Suprapubic skin (tissue), 4 donors: ENCODE results near the gene MTERF4. TPM values are rescaled to one million over a fixed set of nuclear protein-coding genes. Genes with fewer than 3 reads are reported as not detected.

Source experiments
- DNase-seq, 2 donors: peaks; one replicate each; pipeline ENCODE4 v3.0.0-alpha.2; 2019; ENCODE audit warnings: low spot score in 2 of 2
- H3K27ac ChIP-seq: fragments of 200-600 bp; sonication (generic); one replicate; pipeline ENCODE4 v1.5.1; 2019
- H3K27me3 ChIP-seq: fragments of 200-600 bp; sonication (generic); one replicate; pipeline ENCODE4 v1.5.1; 2019
- H3K36me3 ChIP-seq: fragments of 200-600 bp; sonication (generic); one replicate; pipeline ENCODE4 v1.5.1; 2019
- H3K4me1 ChIP-seq: fragments of 200-600 bp; sonication (generic); one replicate; pipeline ENCODE4 v1.5.1; 2019
- H3K4me3 ChIP-seq: fragments of 200-600 bp; sonication (generic); one replicate; pipeline ENCODE4 v1.5.1; 2019; ENCODE audit warnings: mild to moderate bottlenecking
- H3K9me3 ChIP-seq: fragments of 200-600 bp; sonication (generic); one replicate; pipeline ENCODE4 v1.5.1; 2019
- EP300 ChIP-seq: sonication (generic); formaldehyde crosslinking; IDR thresholded peaks from one replicate; pipeline ENCODE4 v1.6.1; 2017; ENCODE audit warnings: antibody characterized with exemption
- POLR2A ChIP-seq, 2 donors: fragments of 450-650 bp; IDR thresholded peaks; one replicate each; pipeline ENCODE4 v1.6.1; 2017; ENCODE audit warnings: antibody characterized with exemption in 2 of 2, mild to moderate bottlenecking in 2 of 2, moderate library complexity in 2 of 2
- POLR2AphosphoS5 ChIP-seq, 3 donors: sonication (generic); formaldehyde crosslinking; IDR thresholded peaks; one replicate each; pipeline ENCODE4 v1.6.1; 2017; ENCODE audit warnings: antibody characterized with exemption in 3 of 3
- WGBS: methylation state at CpG from one replicate; pipeline ENCODE4 v1.1.5; 2018; 5-methylcytosine and 5-hydroxymethylcytosine counted together
- total RNA-seq, 4 donors: library from RNA; depleted of rRNA; stranded (reverse); fragments of >200 nt; gene quantifications; one replicate each; pipeline ENCODE4 v1.1.0, GENCODE V29; 2016
- TF ChIP-seq, protein P1 (sequence below), 2 donors: fragments of 200-600 bp in 1 of 2; fragments of 450-650 bp in 1 of 2; sonication (generic) in 1 of 2; IDR thresholded peaks; one replicate each; pipeline ENCODE4 v1.5.1; 2016 to 2019; ENCODE audit warnings: antibody characterized with exemption in 2 of 2, mild to moderate bottlenecking in 1 of 2, moderate library complexity in 1 of 2

Gene MTERF4
- total RNA-seq, 4 donors from 2014 or later, result 30.0 to 81.8 (median 52.4) TPM

DNA sequence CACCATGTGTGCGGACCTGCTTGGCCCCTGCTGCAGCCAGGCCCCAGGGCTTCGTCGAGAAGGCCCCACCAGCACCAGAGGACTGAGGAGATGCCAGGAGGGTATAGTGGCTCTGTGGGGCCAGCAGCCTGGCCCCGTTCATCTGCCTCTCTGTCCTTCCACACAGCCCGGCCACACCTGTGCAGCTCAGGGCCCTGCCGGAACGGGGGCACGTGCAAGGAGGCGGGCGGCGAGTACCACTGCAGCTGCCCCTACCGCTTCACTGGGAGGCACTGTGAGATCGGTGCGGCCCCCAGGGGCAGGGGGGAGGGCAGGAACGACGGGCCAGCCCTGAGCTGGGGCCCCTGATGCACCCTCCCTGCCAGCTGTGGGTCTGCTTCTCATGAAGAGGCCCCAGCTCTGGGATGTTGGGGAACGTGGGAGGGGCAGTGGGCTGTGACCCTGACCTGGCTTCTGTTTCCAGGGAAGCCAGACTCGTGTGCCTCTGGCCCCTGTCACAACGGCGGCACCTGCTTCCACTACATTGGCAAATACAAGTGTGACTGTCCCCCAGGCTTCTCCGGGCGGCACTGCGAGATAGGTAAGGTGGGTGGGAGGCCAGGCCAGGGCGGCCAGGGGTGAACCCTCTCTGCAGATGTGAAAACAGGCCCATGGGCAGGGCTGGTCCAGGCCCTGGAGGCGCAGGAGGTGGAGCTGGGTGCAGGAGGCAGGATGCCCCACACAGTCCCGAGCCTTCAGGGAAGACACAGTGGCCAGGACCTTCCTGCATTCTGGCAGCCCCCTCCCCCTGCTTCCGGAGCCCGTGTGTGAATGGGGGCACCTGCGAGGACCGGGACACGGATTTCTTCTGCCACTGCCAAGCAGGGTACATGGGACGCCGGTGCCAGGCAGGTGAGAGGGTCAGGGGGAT, 50.3 kb downstream of the MTERF4 start:
- Histone ChIP-seq H3K27ac (no peak overlapping the region), H3K36me3 (peaks cover 57% of the 10 kb centered on the region), H3K9me3 (no peaks in the 10 kb centered on the region), H3K4me1 (no peaks in the 10 kb centered on the region), H3K4me3 (no peak overlapping the region), H3K27me3 (no peaks in the 10 kb centered on the region)
- no peak for TF ChIP-seq POLR2A (IDR thresholded peaks at IDR 0.05)
- 83% methylated on average over 15 of the region's 33 CpGs for WGBS
- peak; percentile 57 to 74 for DNase-seq

DNA sequence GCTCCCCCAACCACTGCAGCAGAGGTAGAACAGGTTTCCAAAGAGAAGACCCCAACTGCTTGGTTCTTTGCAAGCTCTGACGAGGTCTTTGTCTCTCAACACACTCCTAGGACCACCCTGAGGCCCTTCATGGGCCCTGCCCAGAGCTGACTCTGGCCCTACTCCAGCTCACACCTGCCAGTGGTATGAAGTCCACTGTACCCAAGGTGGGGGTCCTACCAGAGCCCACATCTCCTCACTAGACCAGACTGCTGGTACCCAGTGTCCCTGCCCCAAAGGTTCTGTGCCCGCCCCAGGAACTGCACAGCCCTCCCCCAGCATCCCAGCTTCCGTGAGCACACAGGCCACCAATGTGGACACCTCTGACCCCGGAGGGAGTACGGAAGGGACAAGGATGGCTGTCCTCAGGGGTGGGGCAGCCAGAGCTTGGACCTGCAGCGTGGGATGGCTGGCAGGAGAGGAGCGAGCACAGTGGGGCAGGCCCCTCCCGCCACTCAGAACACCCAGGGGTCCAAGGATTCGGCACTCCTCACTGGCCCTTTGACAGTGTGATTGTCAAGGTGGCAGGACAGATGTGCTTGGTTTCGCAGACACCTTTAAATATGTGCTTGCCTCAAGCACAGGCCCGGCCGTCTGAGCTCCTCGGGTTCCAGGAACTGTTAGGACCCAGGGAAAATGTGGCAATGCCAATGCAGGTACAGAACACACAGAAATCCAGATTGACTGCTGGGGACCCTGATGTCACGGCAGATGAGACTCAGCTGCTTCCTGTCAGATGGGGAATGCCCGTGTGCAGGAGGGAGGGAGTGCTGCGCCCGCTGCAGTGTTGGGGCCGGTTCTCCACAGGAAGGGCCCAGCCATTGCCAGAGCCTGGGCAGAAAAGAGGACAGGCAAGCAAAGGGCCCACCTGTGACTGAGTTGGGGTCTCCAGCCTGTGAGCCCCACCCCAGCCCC, 51.2 kb downstream of the MTERF4 start:
- DNase-seq, result no peak
- peaks cover 57% of the 10 kb centered on the region for H3K36me3 ChIP-seq
- no peaks in the 10 kb centered on the region for H3K4me1 ChIP-seq
- H3K4me3 ChIP-seq, result no peak overlapping the region
- H3K27ac ChIP-seq, result no peak overlapping the region
- H3K27me3 ChIP-seq, result no peaks in the 10 kb centered on the region
- TF ChIP-seq, protein P1, sequence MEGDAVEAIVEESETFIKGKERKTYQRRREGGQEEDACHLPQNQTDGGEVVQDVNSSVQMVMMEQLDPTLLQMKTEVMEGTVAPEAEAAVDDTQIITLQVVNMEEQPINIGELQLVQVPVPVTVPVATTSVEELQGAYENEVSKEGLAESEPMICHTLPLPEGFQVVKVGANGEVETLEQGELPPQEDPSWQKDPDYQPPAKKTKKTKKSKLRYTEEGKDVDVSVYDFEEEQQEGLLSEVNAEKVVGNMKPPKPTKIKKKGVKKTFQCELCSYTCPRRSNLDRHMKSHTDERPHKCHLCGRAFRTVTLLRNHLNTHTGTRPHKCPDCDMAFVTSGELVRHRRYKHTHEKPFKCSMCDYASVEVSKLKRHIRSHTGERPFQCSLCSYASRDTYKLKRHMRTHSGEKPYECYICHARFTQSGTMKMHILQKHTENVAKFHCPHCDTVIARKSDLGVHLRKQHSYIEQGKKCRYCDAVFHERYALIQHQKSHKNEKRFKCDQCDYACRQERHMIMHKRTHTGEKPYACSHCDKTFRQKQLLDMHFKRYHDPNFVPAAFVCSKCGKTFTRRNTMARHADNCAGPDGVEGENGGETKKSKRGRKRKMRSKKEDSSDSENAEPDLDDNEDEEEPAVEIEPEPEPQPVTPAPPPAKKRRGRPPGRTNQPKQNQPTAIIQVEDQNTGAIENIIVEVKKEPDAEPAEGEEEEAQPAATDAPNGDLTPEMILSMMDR (IDR thresholded peaks at IDR 0.05), result no peak
- no peak for TF ChIP-seq POLR2A (IDR thresholded peaks at IDR 0.05)
- no peak for TF ChIP-seq POLR2AphosphoS5 (IDR thresholded peaks at IDR 0.05)
- 90% methylated on average over 8 of the region's 18 CpGs for WGBS
- H3K9me3 ChIP-seq, result no peaks in the 10 kb centered on the region

DNA sequence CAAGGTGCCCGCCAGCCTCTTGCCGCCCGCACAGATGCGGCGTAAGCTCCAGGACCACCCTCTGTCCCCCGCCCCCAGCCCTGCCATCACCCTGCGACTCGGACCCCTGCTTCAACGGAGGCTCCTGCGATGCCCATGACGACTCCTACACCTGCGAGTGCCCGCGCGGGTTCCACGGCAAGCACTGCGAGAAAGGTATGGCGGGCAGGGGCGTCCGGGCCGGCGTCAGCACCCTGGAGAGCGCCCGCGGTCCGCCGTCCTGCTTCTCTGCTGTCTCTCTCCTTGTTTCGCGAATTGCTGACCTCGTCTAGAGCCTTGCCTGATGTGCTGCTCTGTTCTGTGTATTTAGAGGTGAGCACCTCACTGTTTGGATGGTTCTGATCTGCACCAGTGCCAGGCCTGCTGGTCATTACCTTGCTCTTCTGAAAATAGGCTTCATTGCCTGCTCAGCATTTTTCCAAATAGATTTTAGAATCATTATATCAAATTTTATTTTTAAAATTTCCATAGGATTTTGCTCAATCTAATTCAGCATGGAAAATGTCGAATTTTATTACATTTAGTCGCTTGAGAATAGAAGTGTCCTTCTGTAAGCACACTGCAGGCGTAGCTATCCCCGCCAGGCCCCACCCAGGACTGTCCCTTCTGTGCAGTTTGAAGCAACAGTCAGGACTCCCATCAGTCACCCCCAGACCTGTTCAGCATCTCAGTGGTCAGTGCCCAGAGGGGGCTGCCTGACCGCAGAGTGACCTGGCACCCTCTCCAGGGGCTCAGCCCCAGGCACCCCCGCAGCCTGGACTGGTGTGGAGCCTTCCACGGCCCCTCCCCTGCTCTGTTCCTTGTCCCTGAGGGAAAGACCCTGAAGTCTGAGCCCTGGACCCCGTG, 52.1 kb downstream of the MTERF4 start:
- Histone ChIP-seq H3K4me1 (no peaks in the 10 kb centered on the region), H3K4me3 (no peak overlapping the region), H3K27me3 (no peaks in the 10 kb centered on the region), H3K36me3 (peaks cover 57% of the 10 kb centered on the region), H3K9me3 (no peaks in the 10 kb centered on the region), H3K27ac (no peak overlapping the region)
- no peak for DNase-seq
- TF ChIP-seq POLR2A (IDR thresholded peaks at IDR 0.05) (no peak), EP300 (no peak), POLR2AphosphoS5 (IDR thresholded peaks at IDR 0.05) (no peak)
- TF ChIP-seq, protein P1 (IDR thresholded peaks at IDR 0.05), result no peak
- 68% methylated on average over 29 of the region's 38 CpGs for WGBS

DNA sequence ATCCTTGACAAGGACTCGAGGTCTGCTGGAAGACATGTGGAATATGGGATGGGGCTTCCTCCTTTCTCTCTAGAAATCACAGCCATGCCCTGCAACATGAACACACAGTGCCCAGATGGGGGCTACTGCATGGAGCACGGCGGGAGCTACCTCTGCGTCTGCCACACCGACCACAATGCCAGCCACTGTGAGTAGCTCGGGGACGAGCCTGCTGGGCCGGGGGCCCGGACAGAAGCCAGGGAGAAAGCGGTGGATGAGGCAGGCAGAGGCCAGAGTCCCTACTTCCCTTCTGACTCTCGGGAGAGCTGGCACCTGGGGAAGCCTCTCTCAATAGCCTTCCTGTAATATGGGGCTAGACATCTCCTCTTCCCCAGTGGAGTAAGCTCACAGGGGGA, 53.1 kb downstream of the MTERF4 start:
- H3K27ac ChIP-seq, result no peak overlapping the region
- no peaks in the 10 kb centered on the region for H3K4me1 ChIP-seq
- peak in 1 of 2 donors; percentile 52 for DNase-seq
- H3K36me3 ChIP-seq, result peaks cover 56% of the 10 kb centered on the region
- no peaks in the 10 kb centered on the region for H3K27me3 ChIP-seq
- 58% methylated on average over 2 of the region's 11 CpGs for WGBS
- H3K9me3 ChIP-seq, result no peaks in the 10 kb centered on the region
- TF ChIP-seq POLR2A (IDR thresholded peaks at IDR 0.05) (no peak), EP300 (no peak), POLR2AphosphoS5 (IDR thresholded peaks at IDR 0.05) (no peak)
- TF ChIP-seq, protein P1 (IDR thresholded peaks at IDR 0.05), result no peak
- H3K4me3 ChIP-seq, result no peak overlapping the region
